Endothelial cell of umbilical vein (primary cell): ENCODE results near the gene GSTK1. TPM values are rescaled to one million over a fixed set of nuclear protein-coding genes. Genes with fewer than 3 reads are reported as not detected.

Experiments
- BruUV-seq: library from RNA; stranded (reverse); fragments of 400-500 nt; replicated peaks from 2 replicates; lab custom pipeline; 2021; lab: Mats Ljungman, UMichigan
- CTCF ChIA-PET: fragments of 300-600, 350-600 bp; sonication (Branson Sonifier 250); formaldehyde crosslinking; loops from one replicate; lab custom pipeline; 2021; ENCODE audit warnings: antibody characterized with exemption, inconsistent platforms; lab: Charles Lee
- POLR2A ChIA-PET: fragments of 300-600, 350-600 bp; sonication (Branson Sonifier 250); formaldehyde crosslinking; loops from one replicate; lab custom pipeline; 2021; ENCODE audit warnings: antibody characterized with exemption, inconsistent platforms; lab: Charles Lee
- DNase-seq: peaks from one replicate; pipeline ENCODE4 v3.0.0-alpha.2; 2011; ENCODE audit warnings: low read depth, low spot score
- FAIRE-seq: peaks from 2 replicates; lab custom pipeline; 2011; peaks lifted over from hg19 to GRCh38; lab: Jason Lieb, UNC
- H2AFZ ChIP-seq: 2 replicates; pipeline ENCODE4 v1.6.0; 2012; ENCODE audit warnings: low read depth, low read length, control low read depth, inconsistent platforms
- H3K27ac ChIP-seq: 2 replicates; pipeline ENCODE4 v1.5.1; 2011; ENCODE audit warnings: low read depth, mild to moderate bottlenecking, control low read depth, low read length, moderate library complexity; ENCODE audit not compliant: insufficient read depth
- H3K27me3 ChIP-seq, 2 experiments: 2 replicates each; pipeline versions ENCODE4 v1.6.0 to v1.6.1; 2011; ENCODE audit warnings: low read length in 2 of 2, mixed read lengths in 1 of 2; ENCODE audit not compliant: control insufficient read depth in 2 of 2, insufficient read depth in 2 of 2
- H3K36me3 ChIP-seq, 2 experiments: 2 replicates in 1 of 2; 3 replicates in 1 of 2; pipeline ENCODE4 v1.5.1; 2011; ENCODE audit warnings: low read length in 2 of 2, mild to moderate bottlenecking in 1 of 2, moderate library complexity in 1 of 2; ENCODE audit not compliant: control insufficient read depth in 2 of 2, insufficient read depth in 2 of 2; ENCODE audit errors: extremely low read depth in 1 of 2
- H3K4me1 ChIP-seq: 3 replicates; pipeline ENCODE4 v1.5.1; 2011; ENCODE audit warnings: mild to moderate bottlenecking, low read length; ENCODE audit not compliant: control insufficient read depth, insufficient read depth; ENCODE audit errors: extremely low read depth
- H3K4me2 ChIP-seq: 2 replicates; pipeline ENCODE4 v1.6.1; 2011; ENCODE audit warnings: low read length, control low read depth, mixed read lengths; ENCODE audit not compliant: insufficient read depth
- H3K4me3 ChIP-seq, 3 experiments: fragments of 200-600 bp in 1 of 3; sonication (generic), shearing (Covaris generic) in 1 of 3; replicated peaks in 1 of 3; 2 replicates each; pipeline ENCODE4 v1.5.1; 2011 to 2016; ENCODE audit warnings: control low read depth in 3 of 3, low read length in 3 of 3, mild to moderate bottlenecking in 2 of 3, inconsistent platforms in 1 of 3, low read depth in 1 of 3, moderate library complexity in 1 of 3; ENCODE audit not compliant: insufficient read depth in 1 of 3
- H3K79me2 ChIP-seq: 2 replicates; pipeline ENCODE4 v1.6.0; 2012; ENCODE audit warnings: low read length, inconsistent platforms; ENCODE audit not compliant: control insufficient read depth, insufficient read depth
- H3K9ac ChIP-seq: replicated peaks from 2 replicates; pipeline ENCODE3; 2011; ENCODE audit warnings: low read length, control low read depth; ENCODE audit not compliant: insufficient read depth; ENCODE audit errors: extremely low read depth
- H3K9me1 ChIP-seq: replicated peaks from 3 replicates; pipeline ENCODE4 v1.6.0; 2011; ENCODE audit warnings: mild to moderate bottlenecking, low read length; ENCODE audit not compliant: control insufficient read depth, insufficient read depth; ENCODE audit errors: extremely low read depth
- H3K9me3 ChIP-seq: replicated peaks from 2 replicates; pipeline ENCODE4 v1.5.1; 2012; ENCODE audit warnings: low read length, inconsistent platforms; ENCODE audit not compliant: control insufficient read depth, insufficient read depth
- H4K20me1 ChIP-seq: replicated peaks from 2 replicates; pipeline ENCODE3; 2011; ENCODE audit warnings: mild to moderate bottlenecking, low read length; ENCODE audit not compliant: control insufficient read depth, insufficient read depth; ENCODE audit errors: extremely low read depth
- EZH2 ChIP-seq: IDR thresholded peaks from 2 replicates; pipeline ENCODE4 v1.6.1; 2012; ENCODE audit warnings: borderline replicate concordance, low read depth, mild to moderate bottlenecking, moderate library complexity, low read length, inconsistent platforms; ENCODE audit not compliant: severe bottlenecking
- FOS ChIP-seq: IDR thresholded peaks from 2 replicates; pipeline ENCODE4 v1.6.1; 2011; ENCODE audit warnings: mild to moderate bottlenecking, low read length, moderate library complexity, borderline replicate concordance; ENCODE audit not compliant: insufficient read depth
- JUN ChIP-seq: IDR thresholded peaks from 2 replicates; pipeline ENCODE4 v1.6.1; 2011; ENCODE audit warnings: borderline replicate concordance, low read depth; ENCODE audit not compliant: insufficient read length, insufficient read depth
- MYC ChIP-seq: IDR thresholded peaks from one replicate; pipeline ENCODE4 v1.6.1; 2011; ENCODE audit warnings: mild to moderate bottlenecking, low read depth, low read length
- POLR2A ChIP-seq: IDR thresholded peaks from 2 replicates; pipeline ENCODE4 v1.6.1; 2012; ENCODE audit warnings: low read depth, mild to moderate bottlenecking, control low read depth, low read length
- POLR2AphosphoS5 ChIP-seq: IDR thresholded peaks from 2 replicates; pipeline ENCODE4 v1.6.1; 2012; ENCODE audit warnings: low read depth, mild to moderate bottlenecking, control low read depth, low read length, moderate library complexity; ENCODE audit not compliant: insufficient read depth
- dilution Hi-C: fragments of 300-500 bp; cut with MboI; formaldehyde crosslinking; loops from one replicate; pipeline ENCODE4 v1.15.0; 2019; ENCODE audit warnings: low sequenced_read_pairs; ENCODE audit not compliant: extremely low pct_ligation_motif_present
- intact Hi-C: fragments of 100-400 bp; cut with micrococcal nuclease; formaldehyde crosslinking; loops from one replicate; pipeline ENCODE4 v1.10.0; 2022
- polyA plus RNA-seq, 4 experiments: library from polyadenylated mRNA; depleted of rRNA in 3 of 4; stranded (reverse) in 3 of 4; unstranded in 1 of 4; fragments of >200 nt; gene quantifications; 2 replicates each; pipeline versions ENCODE4 v1.2.1 to v1.2.3, GENCODE V29; 2011 to 2012; ENCODE audit warnings: missing spikeins in 1 of 4
- total RNA-seq: library from RNA; stranded (reverse); gene quantifications from 2 replicates; pipeline ENCODE4 v1.2.3, GENCODE V29; 2021
- TF ChIP-seq, protein P1 (sequence below), 2 donors: IDR thresholded peaks; 1 replicate in 1 of 2; 2 replicates in 1 of 2; pipeline ENCODE4 v1.5.1; 2011; ENCODE audit warnings: low read length in 2 of 2, mild to moderate bottlenecking in 2 of 2, moderate library complexity in 2 of 2, control low read depth in 1 of 2, inconsistent platforms in 1 of 2, low read depth in 1 of 2; ENCODE audit not compliant: insufficient read depth in 1 of 2; ENCODE audit errors: extremely low read depth in 1 of 2
- TF ChIP-seq, protein P2 (sequence below): IDR thresholded peaks from 2 replicates; pipeline ENCODE4 v1.6.1; 2011; ENCODE audit not compliant: insufficient read depth, insufficient read length

GSTK1 gene
- total and polyA plus RNA-seq, 2 donors (not counting 3 experiments of a cell fraction or from before 2014, with no cell fraction given) = 119 to 132 TPM

DNA sequence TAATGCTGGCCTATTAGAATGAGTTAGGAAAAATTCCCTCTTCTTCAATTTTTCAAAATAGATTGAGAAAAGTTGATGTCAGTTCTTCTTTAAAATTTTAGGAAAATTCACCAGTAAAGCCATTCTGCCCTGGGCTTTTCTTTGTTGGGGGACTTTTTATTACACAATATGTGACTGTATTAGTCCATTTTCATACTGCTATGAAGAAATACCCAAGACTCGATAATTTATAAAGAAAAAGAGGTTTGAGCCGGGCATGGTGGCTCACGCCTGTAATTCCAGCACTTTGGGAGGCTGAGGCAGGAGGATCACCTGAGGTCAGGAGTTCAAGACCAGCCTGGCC lies 28.7 kb upstream of the GSTK1 start:
- Histone ChIP-seq H3K36me3 (no peaks in the 10 kb centered on the region), H3K27ac (no peak overlapping the region), H3K27me3 (peaks cover 2 to 18% of the 10 kb centered on the region in 2 experiments), H3K9me3 (no peaks in the 10 kb centered on the region), H3K4me2 (no peak overlapping the region), H3K4me3 (no peak overlapping the region), H2AFZ (no peak overlapping the region), H3K9me1 (no peaks in the 10 kb centered on the region), H3K79me2 (no peaks in the 10 kb centered on the region), H4K20me1 (no peaks in the 10 kb centered on the region), H3K4me1 (peaks cover 2% of the 10 kb centered on the region), H3K9ac (no peak overlapping the region)
- TF ChIP-seq EZH2 (no peak), POLR2A (no peak), FOS (no peak), POLR2AphosphoS5 (no peak), JUN (no peak), MYC (no peak)
- TF ChIP-seq, protein P1, sequence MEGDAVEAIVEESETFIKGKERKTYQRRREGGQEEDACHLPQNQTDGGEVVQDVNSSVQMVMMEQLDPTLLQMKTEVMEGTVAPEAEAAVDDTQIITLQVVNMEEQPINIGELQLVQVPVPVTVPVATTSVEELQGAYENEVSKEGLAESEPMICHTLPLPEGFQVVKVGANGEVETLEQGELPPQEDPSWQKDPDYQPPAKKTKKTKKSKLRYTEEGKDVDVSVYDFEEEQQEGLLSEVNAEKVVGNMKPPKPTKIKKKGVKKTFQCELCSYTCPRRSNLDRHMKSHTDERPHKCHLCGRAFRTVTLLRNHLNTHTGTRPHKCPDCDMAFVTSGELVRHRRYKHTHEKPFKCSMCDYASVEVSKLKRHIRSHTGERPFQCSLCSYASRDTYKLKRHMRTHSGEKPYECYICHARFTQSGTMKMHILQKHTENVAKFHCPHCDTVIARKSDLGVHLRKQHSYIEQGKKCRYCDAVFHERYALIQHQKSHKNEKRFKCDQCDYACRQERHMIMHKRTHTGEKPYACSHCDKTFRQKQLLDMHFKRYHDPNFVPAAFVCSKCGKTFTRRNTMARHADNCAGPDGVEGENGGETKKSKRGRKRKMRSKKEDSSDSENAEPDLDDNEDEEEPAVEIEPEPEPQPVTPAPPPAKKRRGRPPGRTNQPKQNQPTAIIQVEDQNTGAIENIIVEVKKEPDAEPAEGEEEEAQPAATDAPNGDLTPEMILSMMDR (IDR thresholded peaks at IDR 0.05; ENCODE audit: extremely low read depth in 1 of 2, insufficient read depth in 1 of 2, low read depth in 1 of 2, low read length in 2 of 2) = no peak
- TF ChIP-seq, protein P2, sequence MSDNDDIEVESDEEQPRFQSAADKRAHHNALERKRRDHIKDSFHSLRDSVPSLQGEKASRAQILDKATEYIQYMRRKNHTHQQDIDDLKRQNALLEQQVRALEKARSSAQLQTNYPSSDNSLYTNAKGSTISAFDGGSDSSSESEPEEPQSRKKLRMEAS = no peak
- dilution Hi-C loops (no loop called here), intact Hi-C loops (no loop called here)
- DNase-seq = no peak
- POLR2A ChIA-PET = no interaction called here
- no peak for FAIRE-seq
- no TSS peak for BruUV-seq
- CTCF ChIA-PET = no interaction called here
